GM23338 (cell line): ENCODE results near the gene DTD1. TPM values are rescaled to one million over a fixed set of nuclear protein-coding genes. Genes with fewer than 3 reads are reported as not detected.

ENCODE experiments used
- ATAC-seq: fragments of 200-7000 bp; cut with Tn5 transposase; 3 replicates; pipeline ENCODE4 v1.9.1; 2020
- DNase-seq: peaks from one replicate; pipeline ENCODE4 v3.0.0-alpha.2; 2015; ENCODE audit warnings: low spot score
- H2AFZ ChIP-seq: fragments of 200-600 bp; sonication (generic); 2 replicates; pipeline ENCODE4 v1.8.0; 2016; ENCODE audit warnings: antibody characterized with exemption, mild to moderate bottlenecking, moderate library complexity
- H3F3A ChIP-seq: fragments of 200-600 bp; sonication (generic); replicated peaks from 2 replicates; pipeline ENCODE4 v1.8.0; 2017; ENCODE audit warnings: antibody characterized with exemption, mixed run types, low read depth
- H3K27ac ChIP-seq: fragments of 200-600 bp; sonication (generic); 2 replicates; pipeline ENCODE4 v1.6.1; 2016; ENCODE audit warnings: low read depth
- H3K27me3 ChIP-seq: fragments of 200-600 bp; sonication (generic); 2 replicates; pipeline ENCODE4 v1.8.0; 2016; ENCODE audit warnings: mild to moderate bottlenecking, mixed run types, moderate library complexity; ENCODE audit not compliant: insufficient read depth
- H3K36me3 ChIP-seq: fragments of 200-600 bp; sonication (generic); 2 replicates; pipeline ENCODE4 v1.8.0; 2016; ENCODE audit warnings: mild to moderate bottlenecking; ENCODE audit not compliant: insufficient read depth
- H3K4me1 ChIP-seq: fragments of 200-600 bp; sonication (generic); 2 replicates; pipeline ENCODE4 v1.8.0; 2016; ENCODE audit warnings: mild to moderate bottlenecking, moderate library complexity; ENCODE audit not compliant: insufficient read depth
- H3K4me2 ChIP-seq: fragments of 200-600 bp; sonication (generic); 2 replicates; pipeline ENCODE4 v1.7.1; 2017; ENCODE audit warnings: mixed run types
- H3K4me3 ChIP-seq: fragments of 200-600 bp; sonication (generic); 2 replicates; pipeline ENCODE4 v1.6.1; 2016; ENCODE audit warnings: mixed run types
- H3K79me2 ChIP-seq: fragments of 200-600 bp; sonication (generic); replicated peaks from 2 replicates; pipeline ENCODE4 v1.8.0; 2017; ENCODE audit warnings: mild to moderate bottlenecking; ENCODE audit not compliant: insufficient read depth
- H3K9me2 ChIP-seq: fragments of 200-600 bp; sonication (generic); 2 replicates; pipeline ENCODE4 v1.8.0; 2017; ENCODE audit not compliant: insufficient read depth
- H4K20me1 ChIP-seq: fragments of 200-600 bp; sonication (generic); replicated peaks from 2 replicates; pipeline ENCODE4 v1.8.0; 2017; ENCODE audit warnings: mild to moderate bottlenecking; ENCODE audit not compliant: insufficient read depth
- H3K27ac Mint-ChIP-seq: 2 replicates; pipeline ENCODE4 v1.8.0; 2020; ENCODE audit warnings: inconsistent platforms, mild to moderate bottlenecking, moderate library complexity, mixed read lengths
- H3K27me3 Mint-ChIP-seq: 3 replicates; pipeline ENCODE4 v1.8.0; 2022; ENCODE audit warnings: low read depth, mild to moderate bottlenecking, moderate library complexity, mixed read lengths, inconsistent platforms; ENCODE audit not compliant: insufficient read depth, poor library complexity
- H3K36me3 Mint-ChIP-seq: 3 replicates; pipeline ENCODE4 v1.8.0; 2021; ENCODE audit warnings: low read depth, mild to moderate bottlenecking, inconsistent platforms, moderate library complexity, mixed read lengths
- H3K4me1 Mint-ChIP-seq: 3 replicates; pipeline ENCODE4 v1.8.0; 2020; ENCODE audit warnings: mild to moderate bottlenecking, inconsistent platforms, mixed read lengths
- H3K4me3 Mint-ChIP-seq: 3 replicates; pipeline ENCODE4 v1.8.0; 2021; ENCODE audit warnings: moderate library complexity, mild to moderate bottlenecking, inconsistent platforms, mixed read lengths
- H3K9me3 Mint-ChIP-seq: 3 replicates; pipeline ENCODE4 v1.8.0; 2020; ENCODE audit warnings: moderate library complexity, mild to moderate bottlenecking, inconsistent platforms, mixed read lengths
- CREB1 ChIP-seq: fragments of 250-450 bp; sonication (Bioruptor Pico); IDR thresholded peaks from 2 replicates; pipeline ENCODE4 v1.5.0; 2020; ENCODE audit warnings: low read depth, mild to moderate bottlenecking, moderate library complexity
- CTCF ChIP-seq, 2 experiments: fragments of 200-600 bp in 1 of 2; sonication (generic) in 1 of 2; conservative IDR thresholded peaks; 2 replicates each; pipeline versions ENCODE4 v1.5.1 to v1.6.1; 2016 to 2017; ENCODE audit warnings: antibody characterized with exemption in 2 of 2, low read depth in 2 of 2, mild to moderate bottlenecking in 2 of 2, moderate library complexity in 1 of 2
- EZH2 ChIP-seq: fragments of 200-600 bp; sonication (generic); IDR thresholded peaks from one replicate; pipeline ENCODE4 v1.8.0; 2017; ENCODE audit warnings: antibody characterized with exemption, mild to moderate bottlenecking, low read depth; ENCODE audit not compliant: unreplicated experiment
- EZH2phosphoT487 ChIP-seq: fragments of 200-600 bp; sonication (generic); IDR thresholded peaks from one replicate; pipeline ENCODE4 v1.8.1; 2018; ENCODE audit warnings: antibody characterized with exemption; ENCODE audit not compliant: unreplicated experiment
- JUNB ChIP-seq: IDR thresholded peaks from one replicate; pipeline ENCODE4 v1.6.1; 2016; ENCODE audit warnings: antibody characterized with exemption; ENCODE audit not compliant: unreplicated experiment
- NANOG ChIP-seq: IDR thresholded peaks from 2 replicates; pipeline ENCODE4 v1.6.1; 2016; ENCODE audit warnings: antibody characterized with exemption, borderline replicate concordance
- POLR2AphosphoS5 ChIP-seq: IDR thresholded peaks from 2 replicates; pipeline ENCODE4 v1.6.1; 2016; ENCODE audit warnings: antibody characterized with exemption, low read depth
- STAT1 ChIP-seq: IDR thresholded peaks from one replicate; pipeline ENCODE4 v1.6.1; 2016; ENCODE audit warnings: antibody characterized with exemption; ENCODE audit not compliant: unreplicated experiment
- ZNF114 ChIP-seq: fragments of 250-450 bp; sonication (Bioruptor Pico); IDR thresholded peaks from 2 replicates; pipeline ENCODE4 v1.5.0; 2020; ENCODE audit warnings: mild to moderate bottlenecking, moderate library complexity
- ZNF331 ChIP-seq: fragments of 250-450 bp; sonication (Bioruptor Pico); IDR thresholded peaks from 2 replicates; pipeline ENCODE4 v1.5.0; 2020; ENCODE audit warnings: low read depth, mild to moderate bottlenecking, moderate library complexity
- ZNF462 ChIP-seq: fragments of 250-450 bp; sonication (Bioruptor Pico); IDR thresholded peaks from 2 replicates; pipeline ENCODE4 v1.5.0; 2020; ENCODE audit warnings: mild to moderate bottlenecking, moderate library complexity
- polyA plus RNA-seq: library from polyadenylated mRNA; unstranded; fragments of >200 nt; fragmentation: Nextera tagmentation; extraction: Ambion mirVana; gene quantifications from 2 replicates; pipeline ENCODE4 v1.2.1, GENCODE V29; 2016
- total RNA-seq: library from RNA; depleted of rRNA; stranded (reverse); fragments of >200 nt; shearing (Covaris generic); gene quantifications from 2 replicates; pipeline ENCODE4 v1.2.3, GENCODE V29; 2014
- TF ChIP-seq, protein P1 (sequence below): IDR thresholded peaks from 2 replicates; pipeline ENCODE4 v1.6.1; 2016; ENCODE audit warnings: antibody characterized with exemption
- TF ChIP-seq, protein P2 (sequence below): IDR thresholded peaks from one replicate; pipeline ENCODE4 v1.6.1; 2018; ENCODE audit warnings: antibody characterized with exemption; ENCODE audit not compliant: unreplicated experiment

The DTD1 gene
- total and polyA plus RNA-seq, 2 experiments from 2014 or later, result 69.8 to 74.0 TPM

GRCh38 chr20:18813483-18813882 lies 225.6 kb downstream of the DTD1 start, which contains the start of gene SCP2D1:
Gene SCP2D1 (plus strand): TSS chr20:18813783. CDS start chr20:18813816, 33 bp downstream.
- Mint-ChIP-seq H3K4me1 (no peaks in the 10 kb centered on the region), H3K36me3 (no peaks in the 10 kb centered on the region), H3K9me3 (no peaks in the 10 kb centered on the region), H3K4me3 (no peak within 1 kb of the TSS), H3K27ac (no peak within 1 kb of the TSS), H3K27me3 (no peaks in the 10 kb centered on the region)
- DNase-seq (no peak), ATAC-seq (no peak)
- Histone ChIP-seq H3K36me3 (no peaks in the 10 kb centered on the region), H3K79me2 (no peaks in the 10 kb centered on the region), H3K4me2 (no peak within 1 kb of the TSS), H4K20me1 (no peaks in the 10 kb centered on the region), H3K27ac (no peak within 1 kb of the TSS), H3K4me1 (no peaks in the 10 kb centered on the region), H3K9me2 (peaks cover 6% of the 10 kb centered on the region; the same call in 1 of the 2 replicates), H3K4me3 (no peak within 1 kb of the TSS), H3F3A (no peaks in the 10 kb centered on the region), H2AFZ (no peak within 1 kb of the TSS), H3K27me3 (no peaks in the 10 kb centered on the region)
- TF ChIP-seq EZH2, result no peak
- no peak for TF ChIP-seq ZNF114 (CRISPR knock-in tag)
- TF ChIP-seq CTCF (conservative IDR thresholded peaks at IDR 0.05; ENCODE audit: low read depth in 2 of 2), result no peak
- no peak for TF ChIP-seq ZNF462 (CRISPR knock-in tag)
- no peak for TF ChIP-seq JUNB
- TF ChIP-seq POLR2AphosphoS5, result no peak
- no peak for TF ChIP-seq NANOG
- TF ChIP-seq, protein P1, sequence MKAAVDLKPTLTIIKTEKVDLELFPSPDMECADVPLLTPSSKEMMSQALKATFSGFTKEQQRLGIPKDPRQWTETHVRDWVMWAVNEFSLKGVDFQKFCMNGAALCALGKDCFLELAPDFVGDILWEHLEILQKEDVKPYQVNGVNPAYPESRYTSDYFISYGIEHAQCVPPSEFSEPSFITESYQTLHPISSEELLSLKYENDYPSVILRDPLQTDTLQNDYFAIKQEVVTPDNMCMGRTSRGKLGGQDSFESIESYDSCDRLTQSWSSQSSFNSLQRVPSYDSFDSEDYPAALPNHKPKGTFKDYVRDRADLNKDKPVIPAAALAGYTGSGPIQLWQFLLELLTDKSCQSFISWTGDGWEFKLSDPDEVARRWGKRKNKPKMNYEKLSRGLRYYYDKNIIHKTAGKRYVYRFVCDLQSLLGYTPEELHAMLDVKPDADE, result no peak
- no peak for TF ChIP-seq STAT1
- no peak for TF ChIP-seq EZH2phosphoT487
- TF ChIP-seq ZNF331 (CRISPR knock-in tag), result no peak
- no peak for TF ChIP-seq CREB1 (CRISPR knock-in tag)
- TF ChIP-seq, protein P2, sequence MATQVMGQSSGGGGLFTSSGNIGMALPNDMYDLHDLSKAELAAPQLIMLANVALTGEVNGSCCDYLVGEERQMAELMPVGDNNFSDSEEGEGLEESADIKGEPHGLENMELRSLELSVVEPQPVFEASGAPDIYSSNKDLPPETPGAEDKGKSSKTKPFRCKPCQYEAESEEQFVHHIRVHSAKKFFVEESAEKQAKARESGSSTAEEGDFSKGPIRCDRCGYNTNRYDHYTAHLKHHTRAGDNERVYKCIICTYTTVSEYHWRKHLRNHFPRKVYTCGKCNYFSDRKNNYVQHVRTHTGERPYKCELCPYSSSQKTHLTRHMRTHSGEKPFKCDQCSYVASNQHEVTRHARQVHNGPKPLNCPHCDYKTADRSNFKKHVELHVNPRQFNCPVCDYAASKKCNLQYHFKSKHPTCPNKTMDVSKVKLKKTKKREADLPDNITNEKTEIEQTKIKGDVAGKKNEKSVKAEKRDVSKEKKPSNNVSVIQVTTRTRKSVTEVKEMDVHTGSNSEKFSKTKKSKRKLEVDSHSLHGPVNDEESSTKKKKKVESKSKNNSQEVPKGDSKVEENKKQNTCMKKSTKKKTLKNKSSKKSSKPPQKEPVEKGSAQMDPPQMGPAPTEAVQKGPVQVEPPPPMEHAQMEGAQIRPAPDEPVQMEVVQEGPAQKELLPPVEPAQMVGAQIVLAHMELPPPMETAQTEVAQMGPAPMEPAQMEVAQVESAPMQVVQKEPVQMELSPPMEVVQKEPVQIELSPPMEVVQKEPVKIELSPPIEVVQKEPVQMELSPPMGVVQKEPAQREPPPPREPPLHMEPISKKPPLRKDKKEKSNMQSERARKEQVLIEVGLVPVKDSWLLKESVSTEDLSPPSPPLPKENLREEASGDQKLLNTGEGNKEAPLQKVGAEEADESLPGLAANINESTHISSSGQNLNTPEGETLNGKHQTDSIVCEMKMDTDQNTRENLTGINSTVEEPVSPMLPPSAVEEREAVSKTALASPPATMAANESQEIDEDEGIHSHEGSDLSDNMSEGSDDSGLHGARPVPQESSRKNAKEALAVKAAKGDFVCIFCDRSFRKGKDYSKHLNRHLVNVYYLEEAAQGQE, result no peak
